Activated CD4-positive, alpha-beta memory T cell treated with anti-CD3 and anti-CD28 coated beads for 36 hours (primary cell): ENCODE results near the gene PISD. TPM values are rescaled to one million over a fixed set of nuclear protein-coding genes. Genes with fewer than 3 reads are reported as not detected.
A peak's percentile ranks its signal among the peaks of the same experiment; 100 is the strongest.

Experiments used
- CTCF ChIA-PET: fragments of 350-600 bp; sonication (Branson Sonifier 250); formaldehyde crosslinking; loops from one replicate; lab custom pipeline; 2021; ENCODE audit warnings: antibody characterized with exemption, inconsistent platforms; lab: Charles Lee
- POLR2A ChIA-PET: fragments of 350-600 bp; sonication (Branson Sonifier 250); formaldehyde crosslinking; loops from one replicate; lab custom pipeline; 2021; ENCODE audit warnings: antibody characterized with exemption; lab: Charles Lee
- DNase-seq: peaks from one replicate; pipeline ENCODE4 v3.0.0-alpha.2; 2020
- H3K27ac Mint-ChIP-seq: one replicate; pipeline ENCODE4 v1.8.0; 2021; ENCODE audit warnings: mixed read lengths
- H3K27me3 Mint-ChIP-seq: one replicate; pipeline ENCODE4 v1.8.0; 2021; ENCODE audit warnings: mixed read lengths
- H3K36me3 Mint-ChIP-seq: one replicate; pipeline ENCODE4 v1.8.0; 2021; ENCODE audit warnings: mixed read lengths
- H3K4me1 Mint-ChIP-seq: one replicate; pipeline ENCODE4 v1.8.0; 2021; ENCODE audit warnings: low read depth, mixed read lengths
- H3K4me3 Mint-ChIP-seq: one replicate; pipeline ENCODE4 v1.8.0; 2021; ENCODE audit warnings: mild to moderate bottlenecking, mixed read lengths
- H3K9me3 Mint-ChIP-seq: one replicate; pipeline ENCODE4 v1.8.0; 2021; ENCODE audit warnings: mixed read lengths
- intact Hi-C: fragments of 100-400 bp; cut with micrococcal nuclease; formaldehyde crosslinking; loops from one replicate; pipeline ENCODE4 v1.15.1; 2023
- total RNA-seq, 2 experiments: library from RNA; stranded (reverse); gene quantifications; one replicate each; pipeline ENCODE4 v1.2.3, GENCODE V29; 2021

Gene PISD
- total RNA-seq, 2 experiments from 2014 or later = 39.4 to 40.2 TPM

GRCh38 chr22:31631436-31631835, 30.6 kb downstream of the PISD start:
- H3K4me1 Mint-ChIP-seq = peaks cover 57% of the 10 kb centered on the region

GRCh38 chr22:31630331-31631329, 31.4 kb downstream of the PISD start:
- peaks cover 61% of the 10 kb centered on the region for H3K4me1 Mint-ChIP-seq
- intact Hi-C loops = loop anchor here (1.0 to 5.0 kb wide), 6 partner anchors 32 to 338 kb away; partner anchors contain the start of genes PATZ1, PIK3IP1, PISD and SFI1
- POLR2A ChIA-PET = interaction anchor here (0.6 to 2.2 kb wide), 14 partner anchors 11 to 340 kb away, joined by 3 to 12 read pairs (median 3); partner anchors contain the start of gene PISD
- CTCF ChIA-PET = interaction anchor here (0.7 to 5.8 kb wide), 15 partner anchors 8 to 286 kb away, joined by 3 to 35 read pairs (median 4); no protein-coding TSS in a partner anchor
- H3K27ac Mint-ChIP-seq = peak overlapping the region; percentile 91
- peak overlapping the region; percentile 81 for H3K4me3 Mint-ChIP-seq
- no peaks in the 10 kb centered on the region for H3K36me3 Mint-ChIP-seq
- peak; percentile 93 for DNase-seq
- no peaks in the 10 kb centered on the region for H3K27me3 Mint-ChIP-seq
- no peaks in the 10 kb centered on the region for H3K9me3 Mint-ChIP-seq

More at GRCh38 chr22:31631436-31631835, 30.6 kb downstream of the PISD start:
- ChIA-PET CTCF (interaction anchor here (1.3 to 5.8 kb wide), 7 partner anchors 22 to 179 kb away, joined by 3 to 35 read pairs (median 7); no protein-coding TSS in a partner anchor), POLR2A (interaction anchor here (0.9 to 2.2 kb wide), 9 partner anchors 12 to 341 kb away, joined by 3 to 12 read pairs (median 4); partner anchors contain the start of gene PISD)
- peak overlapping the region; percentile 89 for H3K27ac Mint-ChIP-seq
- H3K36me3 Mint-ChIP-seq = no peaks in the 10 kb centered on the region
- no peaks in the 10 kb centered on the region for H3K27me3 Mint-ChIP-seq
- H3K9me3 Mint-ChIP-seq = no peaks in the 10 kb centered on the region
- intact Hi-C loops = loop anchor here (2.0 to 5.0 kb wide), 4 partner anchors 75 to 339 kb away; partner anchors contain the start of genes PATZ1, PIK3IP1 and SFI1
- H3K4me3 Mint-ChIP-seq = peak overlapping the region; percentile 81
- DNase-seq = no peak

- Mint-ChIP-seq H3K4me1 (peaks cover 59% of the 10 kb centered on the region), H3K4me3 (peak overlapping the region; percentile 81), H3K27ac (peak overlapping the region; percentile 80), H3K27me3 (no peaks in the 10 kb centered on the region), H3K36me3 (no peaks in the 10 kb centered on the region), H3K9me3 (no peaks in the 10 kb centered on the region)
- ChIA-PET CTCF (interaction anchor here (0.7 to 5.8 kb wide), 11 partner anchors 9 to 285 kb away, joined by 3 to 35 read pairs (median 4); no protein-coding TSS in a partner anchor), POLR2A (interaction anchor here (0.9 to 2.2 kb wide), 10 partner anchors 10 to 339 kb away, joined by 3 to 12 read pairs (median 4); partner anchors contain the start of gene PISD)
- intact Hi-C loops = loop anchor here (1.0 to 5.0 kb wide), 6 partner anchors 33 to 337 kb away; partner anchors contain the start of genes PATZ1, PIK3IP1, PISD and SFI1
- no peak for DNase-seq
Measured at GRCh38 chr22:31629741-31630184, 32.3 kb downstream of the PISD start.

GRCh38 chr22:31628969-31629708, 32.9 kb downstream of the PISD start:
- H3K36me3 Mint-ChIP-seq = no peaks in the 10 kb centered on the region
- H3K27me3 Mint-ChIP-seq = no peaks in the 10 kb centered on the region
- POLR2A ChIA-PET = interaction anchor here (1.1 to 2.2 kb wide), 2 partner anchors 13 to 103 kb away, joined by 3 to 11 read pairs; no protein-coding TSS in a partner anchor
- peak overlapping the region; percentile 81 for H3K4me3 Mint-ChIP-seq
- DNase-seq = no peak
- H3K9me3 Mint-ChIP-seq = no peaks in the 10 kb centered on the region
- CTCF ChIA-PET = interaction anchor here (0.8 to 5.8 kb wide), 4 partner anchors 16 to 284 kb away, joined by 3 to 35 read pairs (median 6); no protein-coding TSS in a partner anchor
- peak overlapping the region; percentile 80 for H3K27ac Mint-ChIP-seq
- peaks cover 55% of the 10 kb centered on the region for H3K4me1 Mint-ChIP-seq
- intact Hi-C loops = no loop called here

- peak overlapping the region; percentile 81 for H3K4me3 Mint-ChIP-seq
- H3K36me3 Mint-ChIP-seq = no peaks in the 10 kb centered on the region
- intact Hi-C loops = no loop called here
- CTCF ChIA-PET = no interaction called here
- POLR2A ChIA-PET = no interaction called here
- DNase-seq = no peak
- peaks cover 48% of the 10 kb centered on the region for H3K4me1 Mint-ChIP-seq
- H3K27ac Mint-ChIP-seq = peak overlapping the region; percentile 80
- no peaks in the 10 kb centered on the region for H3K9me3 Mint-ChIP-seq
- no peaks in the 10 kb centered on the region for H3K27me3 Mint-ChIP-seq
Measured at GRCh38 chr22:31628362-31628761, 33.7 kb downstream of the PISD start.

- peaks cover 48% of the 10 kb centered on the region for H3K4me1 Mint-ChIP-seq
- H3K27ac Mint-ChIP-seq = peak overlapping the region; percentile 80
- H3K9me3 Mint-ChIP-seq = no peaks in the 10 kb centered on the region
- ChIA-PET CTCF (no interaction called here), POLR2A (no interaction called here)
- H3K27me3 Mint-ChIP-seq = no peaks in the 10 kb centered on the region
- no peak for DNase-seq
- H3K4me3 Mint-ChIP-seq = no peak overlapping the region
- H3K36me3 Mint-ChIP-seq = no peaks in the 10 kb centered on the region
- intact Hi-C loops = no loop called here
Measured at GRCh38 chr22:31627223-31627731, 34.7 kb downstream of the PISD start.

GRCh38 chr22:31626427-31627150, 35.4 kb downstream of the PISD start:
- CTCF ChIA-PET = interaction anchor here (0.6 kb wide), 1 partner anchor 37 kb away, joined by 4 read pairs; no protein-coding TSS in a partner anchor
- POLR2A ChIA-PET = no interaction called here

GRCh38 chr22:31625661-31626426, 36.2 kb downstream of the PISD start:
- intact Hi-C loops = no loop called here

More at GRCh38 chr22:31626427-31627150, 35.4 kb downstream of the PISD start:
- Mint-ChIP-seq H3K4me3 (no peak overlapping the region), H3K27ac (no peak overlapping the region), H3K9me3 (no peaks in the 10 kb centered on the region), H3K4me1 (peaks cover 45% of the 10 kb centered on the region), H3K36me3 (no peaks in the 10 kb centered on the region), H3K27me3 (no peaks in the 10 kb centered on the region)
- intact Hi-C loops = no loop called here
- DNase-seq = no peak

GRCh38 chr22:31625257-31625640, 36.8 kb downstream of the PISD start:
- ChIA-PET CTCF (no interaction called here), POLR2A (no interaction called here)
- Mint-ChIP-seq H3K36me3 (peaks cover 2% of the 10 kb centered on the region), H3K27me3 (no peaks in the 10 kb centered on the region), H3K4me1 (peaks cover 37% of the 10 kb centered on the region), H3K9me3 (no peaks in the 10 kb centered on the region), H3K27ac (peak overlapping the region; percentile 5), H3K4me3 (no peak overlapping the region)
- no peak for DNase-seq
- intact Hi-C loops = no loop called here

More at GRCh38 chr22:31625661-31626426, 36.2 kb downstream of the PISD start:
- Mint-ChIP-seq H3K27ac (peak overlapping the region; percentile 33), H3K4me3 (no peak overlapping the region), H3K27me3 (no peaks in the 10 kb centered on the region), H3K36me3 (no peaks in the 10 kb centered on the region), H3K4me1 (peaks cover 37% of the 10 kb centered on the region), H3K9me3 (no peaks in the 10 kb centered on the region)
- ChIA-PET POLR2A (no interaction called here), CTCF (no interaction called here)
- DNase-seq = no peak
